Germinal center (tissue), 1 donor: Measurements from ENCODE around the gene FBXO27.
"Not testable (repeated sequence)": the region's sequence is repeated elsewhere in the genome, so short reads cannot be mapped to it uniquely, and the experiment has no call there.

ENCODE experiments used
- DNase-seq: peaks from one replicate; pipeline ENCODE4 v3.0.0; 2012; ENCODE audit warnings: mixed read lengths, low spot score

The FBXO27 gene

DNA sequence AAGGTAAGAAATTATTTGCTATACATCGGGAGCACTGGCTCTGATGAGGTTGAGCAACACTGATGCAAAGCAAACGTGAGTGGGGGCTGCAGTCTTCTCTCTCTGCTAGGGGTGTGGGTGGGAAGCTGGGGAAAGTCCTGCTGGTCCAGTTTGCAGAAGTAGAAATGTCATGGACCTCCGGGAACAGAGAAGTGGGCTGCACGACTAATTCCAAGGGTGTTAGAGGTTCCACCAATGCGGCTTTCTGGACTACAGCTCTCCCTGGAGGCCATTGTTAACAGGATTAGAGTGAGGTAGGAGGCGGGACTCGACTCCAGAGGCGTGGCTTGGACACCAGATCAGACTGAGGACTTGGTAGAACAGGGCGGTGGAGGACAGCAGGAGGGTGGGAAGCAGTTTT is 5.7 kb upstream of the FBXO27 start:
- DNase-seq, result no peak

DNA sequence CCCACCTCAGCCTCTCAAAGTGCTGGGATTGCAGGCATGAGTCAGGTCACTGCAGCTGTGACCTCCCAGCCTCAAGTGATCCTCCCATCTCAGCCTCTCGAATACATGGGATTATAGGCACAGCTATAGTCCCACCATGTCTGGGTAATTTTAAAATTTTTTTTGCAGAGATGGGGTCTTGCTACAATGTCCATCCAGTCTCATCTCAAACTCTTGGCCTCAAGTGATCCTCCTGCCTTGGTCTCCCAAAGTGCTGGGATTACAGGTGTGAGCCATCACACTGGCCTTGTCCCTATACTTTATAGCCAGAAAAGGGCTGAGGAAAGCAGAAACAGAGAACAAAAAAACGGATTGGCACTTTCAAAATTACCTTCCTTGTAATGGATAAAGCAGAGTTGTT is 4.8 kb upstream of the FBXO27 start:
- no peak for DNase-seq

DNA sequence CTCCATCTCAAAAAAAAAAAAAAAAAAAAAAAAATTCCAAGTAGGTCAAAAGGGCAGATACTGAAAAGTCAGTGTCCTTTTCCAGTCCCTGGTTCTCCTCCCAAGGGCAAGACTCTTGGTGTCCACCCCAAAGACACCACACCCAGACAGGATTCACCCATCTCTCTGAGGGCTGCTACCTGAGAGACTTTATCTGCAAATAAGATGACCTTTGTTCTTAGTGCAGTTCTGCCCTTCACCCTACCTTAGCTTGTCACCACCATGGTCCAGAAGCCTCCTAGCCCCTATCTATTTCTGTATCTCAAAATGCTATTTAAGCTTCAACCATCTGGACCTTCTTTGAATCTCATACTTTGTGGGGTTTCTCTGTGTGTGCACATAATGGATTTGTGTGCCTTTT is 4.2 kb upstream of the FBXO27 start:
- DNase-seq, result no peak

DNA sequence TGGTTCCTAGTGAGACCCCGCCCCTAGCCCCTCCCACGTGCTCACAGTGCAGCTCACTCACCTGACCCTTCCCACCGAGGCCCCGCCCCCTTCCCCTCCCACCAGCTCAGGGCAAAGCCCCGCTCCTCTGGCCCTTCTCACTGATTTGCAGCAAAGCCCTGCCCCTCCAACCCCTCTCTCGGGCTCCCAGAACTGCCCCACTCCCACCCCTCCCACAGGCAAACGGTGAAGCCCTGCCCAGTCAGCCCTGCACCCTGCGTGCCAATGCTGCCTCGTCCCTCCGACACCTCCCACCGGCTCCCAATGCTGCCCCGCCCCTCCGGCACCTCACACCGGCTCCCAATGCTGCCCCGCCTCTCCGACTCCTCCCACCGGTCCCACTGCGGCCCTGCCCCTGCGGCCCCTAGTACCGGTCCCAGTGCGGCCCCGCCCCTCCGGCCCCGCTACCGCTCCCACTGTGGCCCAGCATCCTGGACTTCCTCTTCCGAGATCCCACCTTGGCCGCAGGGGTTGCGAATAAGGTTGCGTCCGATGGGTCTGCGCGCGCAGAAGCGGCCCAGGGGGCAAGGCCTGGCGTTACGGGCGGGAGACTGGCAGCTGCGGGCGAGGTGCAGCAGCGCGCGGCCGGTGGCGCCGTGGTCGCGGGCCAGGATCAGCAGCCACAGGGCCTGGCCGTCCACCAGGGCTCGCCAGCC is 834 bp downstream of the FBXO27 start:
- DNase-seq, result peak; percentile 90

DNA sequence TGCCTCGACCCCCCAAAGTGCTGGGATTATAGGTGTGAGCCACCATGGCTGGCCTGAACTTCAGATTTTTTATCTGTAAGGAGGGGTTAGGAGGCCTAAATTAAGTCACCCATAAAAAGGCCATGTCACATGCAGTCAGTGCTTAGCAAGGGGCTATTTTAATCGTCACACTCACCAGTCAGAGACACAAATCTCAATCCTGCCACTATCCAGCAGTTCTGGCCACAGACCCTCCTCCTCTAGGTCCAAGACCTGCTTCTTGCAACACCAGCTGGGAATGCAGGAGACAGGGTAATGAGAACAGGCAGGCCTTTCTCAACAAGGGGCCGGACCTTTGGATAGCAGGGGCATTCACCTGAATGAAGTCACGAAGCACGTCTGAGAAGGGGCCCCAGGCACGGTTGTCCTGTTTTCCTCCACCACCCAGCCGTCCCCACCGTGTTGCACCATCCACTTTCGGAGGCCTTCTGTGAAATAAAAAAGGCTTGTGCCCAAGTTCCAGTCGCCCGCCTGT is 1.4 kb downstream of the FBXO27 start:
- no peak for DNase-seq

DNA sequence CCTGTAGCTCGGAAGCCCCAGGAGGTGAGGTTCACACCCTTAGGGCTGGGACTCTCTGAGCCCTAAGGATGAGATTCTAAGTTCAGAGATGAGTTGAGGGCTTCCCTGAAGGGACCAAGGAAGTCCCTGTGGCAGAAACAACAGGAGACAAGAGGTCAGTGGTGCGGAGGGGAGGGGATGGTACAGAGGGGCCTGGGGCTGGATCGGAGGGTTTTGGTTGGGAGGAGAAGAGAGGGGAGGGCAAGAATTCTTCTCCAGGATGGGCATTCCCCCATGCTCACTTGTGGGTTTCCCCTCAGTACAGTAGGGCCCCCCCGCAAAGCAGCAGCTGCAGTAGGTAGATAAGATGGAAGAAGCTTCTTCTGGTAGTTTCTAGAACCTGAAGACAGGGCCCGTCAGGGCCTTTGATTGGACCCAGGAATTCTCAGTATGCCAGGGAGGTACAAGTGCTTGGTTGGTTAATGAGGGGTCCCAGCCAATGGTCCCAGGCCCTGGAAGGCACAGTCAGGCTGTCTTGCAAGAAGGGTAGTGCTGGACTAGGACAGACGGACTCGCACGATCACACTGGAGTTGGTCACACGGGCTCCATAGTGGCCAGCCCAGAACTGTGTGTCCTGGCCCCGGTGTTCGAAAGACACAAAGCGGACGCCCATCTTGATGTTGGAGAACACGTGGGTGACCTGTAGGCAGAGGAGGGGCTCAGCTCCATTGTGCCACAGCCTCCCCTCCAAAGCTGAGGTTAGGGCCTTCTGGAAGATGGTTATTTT is 7.3 kb downstream of the FBXO27 start:
- DNase-seq, result no peak

DNA sequence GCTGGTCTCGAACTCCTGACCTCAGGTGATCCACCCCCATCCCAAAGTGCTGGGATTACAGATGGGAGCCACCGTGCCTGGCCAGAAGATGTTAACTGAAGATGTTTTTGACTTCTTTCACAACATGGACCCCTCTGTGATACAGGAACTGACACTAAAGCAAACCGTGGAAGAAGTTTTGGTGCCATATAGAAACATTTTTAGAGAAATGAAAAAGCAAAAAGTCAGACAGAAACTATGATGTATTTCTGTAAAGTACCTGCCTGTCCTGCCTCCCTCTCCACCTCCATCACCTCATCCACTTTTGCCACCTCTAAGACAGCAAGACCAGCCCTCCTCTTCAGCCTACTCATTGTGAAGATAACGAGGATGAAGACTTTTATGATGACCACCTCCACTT is 11.3 kb downstream of the FBXO27 start:
- no peak for DNase-seq

DNA sequence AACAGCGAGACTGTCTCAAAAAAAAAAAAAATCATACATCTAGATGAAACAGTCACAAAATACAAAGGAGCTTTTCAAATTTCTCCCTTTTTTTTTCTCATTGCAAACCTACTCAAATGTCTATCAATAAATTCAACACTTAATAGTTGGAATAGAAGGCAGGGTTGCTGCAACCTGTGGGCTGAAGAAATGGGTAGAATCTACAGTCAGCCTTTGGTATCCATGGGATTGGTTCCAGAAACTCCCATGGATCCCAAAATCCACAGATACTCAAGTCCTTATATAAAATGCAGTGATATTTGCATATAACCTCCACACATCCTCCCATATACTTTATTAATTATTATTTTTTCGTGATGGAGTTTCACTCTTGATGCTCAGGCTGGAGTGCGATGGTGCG is 14.7 kb downstream of the FBXO27 start:
- DNase-seq, result no peak

DNA sequence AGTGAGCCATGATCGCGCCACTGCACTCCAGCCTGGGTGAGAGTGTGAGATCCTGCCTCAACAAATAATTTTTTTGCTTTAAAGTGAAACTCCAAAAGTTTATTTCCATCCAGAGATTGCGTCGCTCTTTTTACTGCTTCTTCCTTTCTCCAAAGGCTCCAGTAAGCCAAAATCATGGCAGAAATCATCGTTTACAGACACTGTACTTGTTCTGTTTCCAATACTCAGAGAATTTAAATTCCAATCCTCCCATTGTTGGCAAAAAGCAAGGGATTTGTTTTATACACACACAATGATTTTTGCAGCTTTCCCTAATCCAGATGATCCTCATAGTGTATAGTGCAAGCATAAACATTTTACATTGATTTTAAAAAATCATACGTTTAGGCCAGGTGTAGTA is 15.3 kb downstream of the FBXO27 start:
- no peak for DNase-seq

DNA sequence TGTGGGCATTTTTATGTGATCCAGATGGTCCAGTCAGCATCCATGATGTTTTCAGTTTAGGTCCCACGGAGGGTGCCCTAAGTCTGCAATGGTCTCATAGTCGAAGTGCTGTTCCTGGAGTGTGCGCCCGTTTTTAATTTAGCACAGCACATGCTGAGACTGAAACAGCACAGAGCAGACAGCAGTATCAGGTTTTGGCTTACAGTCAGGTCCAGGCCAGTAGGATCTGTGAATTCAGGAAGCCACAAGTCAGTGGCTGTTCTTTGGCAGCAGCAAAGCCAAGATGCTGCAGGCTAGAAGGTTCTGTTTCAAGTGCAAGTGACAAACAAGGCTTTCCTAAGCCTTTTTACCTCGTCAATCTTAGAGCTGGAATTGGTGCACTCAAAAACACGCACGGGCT is 18.3 kb downstream of the FBXO27 start:
- no peak for DNase-seq

DNA sequence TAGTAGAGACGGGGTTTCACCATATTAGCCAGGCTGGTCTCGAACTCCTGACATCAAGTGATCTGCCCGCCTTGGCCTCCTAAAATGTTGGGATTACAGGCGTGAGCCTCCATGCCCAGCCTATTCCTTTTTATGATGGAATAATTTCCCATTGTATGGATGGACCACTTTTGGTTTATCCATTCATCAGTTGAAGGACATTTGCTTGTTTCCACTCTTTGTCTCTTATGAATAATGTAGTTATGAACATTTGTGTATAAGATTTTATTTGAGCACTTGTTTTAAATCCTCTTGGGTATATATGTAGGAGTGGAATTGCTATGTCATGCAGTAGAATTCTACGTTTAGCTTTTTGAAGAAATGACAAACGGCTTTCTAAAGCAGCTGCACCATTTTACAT is 23.3 kb downstream of the FBXO27 start:
- no peak for DNase-seq

DNA sequence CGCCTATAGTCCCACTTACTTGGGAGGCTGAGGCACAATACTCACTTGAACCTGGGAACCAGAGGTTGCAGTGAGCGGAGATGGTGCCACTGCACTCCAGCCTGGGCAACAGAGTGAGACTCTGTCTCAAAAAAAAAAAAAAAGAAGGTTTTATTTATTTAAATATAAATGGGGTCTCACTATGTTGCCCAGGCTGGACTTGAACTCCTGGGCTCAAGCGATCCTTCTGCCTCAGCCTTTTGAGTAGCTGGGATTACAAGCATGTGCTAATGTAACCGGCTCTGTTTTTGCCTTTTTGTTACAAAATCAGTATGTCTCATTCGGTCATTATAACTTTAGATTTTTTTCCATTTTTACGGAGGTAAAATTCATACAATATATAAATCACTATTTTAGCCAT is 24.2 kb downstream of the FBXO27 start:
- DNase-seq, result no peak

DNA sequence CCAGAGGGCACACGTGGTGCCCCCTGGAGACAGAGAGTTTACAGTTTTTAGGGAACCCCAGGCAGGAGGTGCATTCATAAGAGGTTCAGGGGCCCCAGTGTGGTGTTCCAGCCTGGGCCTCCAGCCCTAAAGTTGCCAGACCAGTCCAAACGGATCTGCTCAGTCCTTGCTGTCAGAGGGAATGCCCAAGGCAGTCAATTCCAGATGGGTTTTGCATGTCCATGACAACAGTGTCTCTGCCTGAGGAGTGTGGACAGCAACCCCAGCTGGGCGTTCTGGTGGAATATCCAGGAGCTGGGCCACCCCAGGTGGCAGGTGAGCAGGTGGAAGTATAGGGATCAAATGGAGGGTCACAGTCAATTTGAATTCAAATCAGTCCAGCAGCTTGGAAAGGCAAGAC is 25.3 kb downstream of the FBXO27 start:
- DNase-seq, result no peak

DNA sequence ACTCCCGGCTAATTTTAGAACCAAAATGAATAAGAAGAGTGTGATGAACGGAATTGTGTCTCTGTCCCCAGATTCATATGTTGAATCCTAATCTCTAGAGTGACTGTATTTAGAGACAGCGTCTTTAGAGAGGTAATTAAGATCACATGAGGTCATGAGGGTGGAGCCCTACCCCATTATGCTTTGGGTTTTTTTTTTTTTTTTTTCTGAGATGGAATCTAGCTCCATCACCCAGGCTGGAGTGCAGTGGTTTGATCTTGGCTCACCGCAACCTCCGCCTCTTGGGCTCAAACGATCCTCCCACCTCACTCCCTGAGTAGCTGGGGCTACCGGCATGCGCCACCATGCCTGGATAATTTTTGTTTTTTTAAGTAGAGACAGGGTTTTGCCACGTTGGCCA is 27.9 kb downstream of the FBXO27 start:
- DNase-seq, result no peak

DNA sequence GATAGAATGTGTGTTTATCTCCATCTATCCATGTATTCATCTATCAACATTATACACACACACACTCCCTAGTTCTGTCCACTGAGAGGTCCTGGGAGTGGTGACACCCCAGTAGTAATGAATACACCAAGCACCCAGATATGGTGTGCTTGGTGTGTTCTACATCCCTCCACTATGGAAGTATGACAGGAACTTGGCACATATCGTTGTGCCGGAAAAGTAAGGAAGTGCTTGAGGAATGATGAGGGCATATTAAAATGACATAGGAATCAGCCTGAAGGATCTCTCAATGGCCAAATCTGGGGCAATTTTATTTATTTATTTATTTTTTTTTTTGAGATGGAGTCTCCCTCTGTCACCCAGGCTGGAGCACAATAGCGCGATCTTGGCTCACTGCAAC is 28.6 kb downstream of the FBXO27 start:
- no peak for DNase-seq

DNA sequence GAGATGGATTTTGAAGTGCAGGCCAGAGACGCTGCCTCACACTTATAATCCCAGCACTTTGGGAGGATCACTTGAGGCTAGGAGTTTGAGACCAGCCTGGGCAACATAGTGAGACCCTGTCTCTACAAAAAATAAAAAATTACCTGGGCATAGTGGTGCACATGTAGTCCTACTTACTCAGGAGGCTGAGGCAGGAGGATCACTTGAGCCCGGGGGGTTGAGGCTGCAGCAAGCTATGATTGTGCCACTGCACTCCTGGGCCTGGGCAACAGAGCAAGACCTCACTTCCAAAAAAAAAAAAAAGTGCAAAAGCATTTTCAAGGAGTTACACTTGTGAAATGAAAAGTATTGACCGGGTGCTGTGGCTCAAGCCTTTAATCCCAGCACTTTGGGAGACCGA is 29.2 kb downstream of the FBXO27 start:
- DNase-seq, result no peak

DNA sequence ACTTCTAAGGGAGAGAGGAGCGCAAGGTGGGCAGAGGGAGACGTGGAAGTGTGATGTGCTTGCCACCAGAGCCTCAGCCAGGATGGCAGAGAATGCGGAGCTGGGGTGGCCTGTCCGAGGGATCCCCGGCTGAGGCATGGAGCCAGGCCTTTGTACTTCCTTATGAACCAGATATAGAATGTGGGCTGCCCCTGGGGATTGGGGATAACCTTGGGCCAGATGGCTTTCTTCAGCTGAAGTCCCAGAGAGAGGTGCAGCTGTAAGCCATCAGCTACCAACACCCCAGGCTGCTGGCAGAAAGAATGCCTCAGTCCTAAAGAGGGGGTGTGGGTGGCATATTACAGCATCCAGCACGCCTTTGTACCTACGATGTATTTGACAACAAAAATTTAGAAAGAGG is 31.3 kb downstream of the FBXO27 start:
- DNase-seq, result no peak

DNA sequence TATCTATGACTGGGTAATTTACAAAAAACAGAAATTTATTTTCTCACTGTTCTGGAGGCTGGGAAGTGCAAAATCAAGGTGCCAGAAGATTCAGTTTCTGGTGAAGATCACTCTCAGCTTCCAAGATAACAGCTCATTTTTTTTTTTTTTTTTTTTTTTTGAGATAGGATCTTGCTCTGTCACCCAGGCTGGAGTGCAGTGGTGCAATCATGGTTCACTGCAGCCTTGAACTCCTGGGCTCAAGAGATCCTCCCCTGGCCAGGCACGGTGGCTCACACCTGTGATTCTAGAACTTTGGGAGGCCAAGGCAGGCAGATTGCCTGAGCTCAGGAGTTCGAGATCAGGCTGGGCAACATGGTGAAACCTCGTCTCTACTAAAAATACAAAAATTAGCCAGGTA is 34.8 kb downstream of the FBXO27 start:
- DNase-seq, result not testable (repeated sequence)

DNA sequence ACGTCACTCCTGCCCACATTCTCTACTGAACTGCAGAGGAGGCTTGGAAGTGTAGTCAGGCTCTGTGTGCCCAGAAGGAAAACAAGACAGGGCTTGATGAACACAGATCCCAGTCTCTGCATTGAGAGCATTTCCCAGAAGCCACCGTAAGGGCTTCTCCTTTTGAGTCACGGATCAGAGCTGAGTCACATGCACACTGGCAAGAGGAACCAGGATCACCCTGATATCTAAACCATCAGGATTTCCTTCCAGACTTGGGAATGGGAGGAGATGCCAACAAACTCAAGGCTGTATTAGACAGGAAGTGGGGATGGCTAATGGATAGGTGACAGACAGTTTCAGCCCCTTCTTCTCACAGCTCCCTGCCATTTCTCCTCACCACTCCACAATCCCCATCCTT is 39.1 kb downstream of the FBXO27 start:
- DNase-seq, result no peak

DNA sequence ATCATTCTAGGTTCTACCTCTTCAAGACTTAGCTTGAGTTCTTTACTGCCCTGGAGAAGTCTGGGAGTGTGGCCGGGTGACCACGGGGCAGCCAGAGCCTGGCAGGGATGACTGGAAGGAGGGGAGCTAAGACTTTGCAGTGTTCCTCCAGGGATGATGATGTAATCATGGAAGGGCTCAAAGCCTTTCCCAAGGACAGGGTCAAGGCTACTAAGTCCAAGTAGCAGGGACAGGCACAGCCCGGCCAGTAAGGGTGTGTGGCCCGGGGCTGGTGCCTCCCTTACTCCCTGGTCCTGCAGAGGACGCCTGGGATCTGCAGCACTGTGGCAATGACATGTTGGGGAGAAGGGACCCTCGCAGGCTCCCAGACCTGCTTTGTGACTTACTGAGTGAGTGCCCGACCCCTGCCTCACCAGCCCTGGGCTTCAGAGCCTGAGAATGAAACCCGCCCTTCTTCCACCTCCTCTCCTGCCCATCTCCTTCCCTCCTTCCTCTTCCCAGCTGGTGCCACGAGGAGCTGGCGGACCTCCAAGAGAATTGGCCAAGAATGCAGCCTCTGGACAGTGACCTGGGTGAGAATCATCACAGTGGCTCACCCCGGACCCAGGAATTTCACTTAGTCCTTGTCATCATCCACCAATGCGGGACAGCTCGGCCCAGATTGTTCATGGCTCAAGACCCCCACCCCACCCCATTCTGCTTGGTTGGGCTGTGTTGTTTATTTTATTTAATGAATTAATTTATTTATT is 41.2 kb downstream of the FBXO27 start:
- no peak for DNase-seq

DNA sequence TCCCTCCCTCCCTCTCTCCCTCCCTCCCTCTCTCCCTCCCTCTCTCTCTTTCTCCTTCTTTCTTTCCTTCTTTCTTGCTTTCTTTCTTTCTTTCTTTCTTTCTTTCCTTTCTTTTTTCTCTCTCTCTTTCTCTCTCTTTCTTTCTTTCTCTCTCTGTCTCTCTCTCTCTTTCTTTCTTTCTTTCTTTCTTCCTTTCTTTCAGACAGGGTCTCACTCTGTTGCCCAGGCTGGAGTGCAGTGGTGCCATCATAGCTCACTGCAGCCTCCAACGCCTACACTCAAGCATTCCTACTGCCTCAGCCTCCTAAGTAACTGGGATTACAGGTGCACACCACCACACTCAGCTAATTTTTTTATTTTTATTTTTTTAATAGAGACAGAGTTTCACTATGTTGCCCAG is 42.7 kb downstream of the FBXO27 start:
- DNase-seq, result not testable (repeated sequence)

DNA sequence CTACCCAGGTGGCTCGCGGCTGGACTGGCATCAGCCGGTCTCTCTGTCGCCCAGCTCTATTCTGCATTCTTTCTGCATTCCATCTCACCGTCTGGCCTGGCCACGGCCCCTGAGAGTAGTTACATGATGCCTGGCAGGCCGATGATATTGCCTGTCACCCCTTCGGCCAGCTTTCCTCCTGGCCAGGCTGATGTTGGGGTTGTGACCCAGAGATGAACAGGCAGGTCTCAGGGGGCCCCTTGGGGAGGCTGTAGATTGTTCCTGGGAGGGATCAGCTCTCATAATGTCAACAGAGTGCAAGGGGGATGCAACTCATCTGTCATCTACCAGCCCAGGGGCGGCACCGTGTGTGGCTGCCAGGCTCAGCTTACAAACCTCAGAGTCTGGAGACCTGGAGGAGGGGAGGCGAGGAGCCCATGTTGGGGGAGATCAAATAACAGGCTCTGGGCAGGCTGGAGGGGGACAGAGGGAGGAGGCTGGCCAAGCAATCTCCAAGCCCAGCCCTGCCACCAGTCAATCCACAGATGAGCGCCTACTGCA is 43.2 kb downstream of the FBXO27 start:
- no peak for DNase-seq

DNA sequence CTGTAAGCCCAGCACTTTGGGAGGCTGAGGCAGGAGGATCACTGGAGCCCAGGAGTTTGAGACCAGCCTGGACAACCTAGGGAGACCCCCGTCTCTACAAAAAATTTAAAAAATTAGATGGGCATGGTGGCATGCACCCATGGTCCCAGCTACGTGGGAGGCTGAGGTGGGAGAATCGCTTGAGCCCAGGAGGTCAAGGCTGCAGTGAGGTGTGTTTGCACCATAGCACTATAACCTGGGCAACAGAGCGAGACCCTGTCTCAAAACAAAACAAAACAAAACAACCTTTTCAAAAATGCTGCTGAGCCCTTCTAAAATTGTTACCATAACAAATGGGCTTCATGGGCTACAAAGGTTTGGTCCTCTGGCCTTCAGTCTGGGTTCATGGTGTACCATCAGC is 43.7 kb downstream of the FBXO27 start:
- DNase-seq, result not testable (repeated sequence)
